ENCODE measurements around the gene RFT1.

The RFT1 gene

GRCh38 chr3:53080612-53081205 lies 49.5 kb downstream of the RFT1 start:
- no peak overlapping the region for H3K4me3 ChIP-seq (ENCODE audit: low read length)
- DNase-seq (ENCODE audit: low read depth): no peak
- TF ChIP-seq CTCF (conservative IDR thresholded peaks at IDR 0.05; ENCODE audit: low read depth, low read length): no peak

GRCh38 chr3:53079791-53080555 lies 50.3 kb downstream of the RFT1 start:
- DNase-seq (ENCODE audit: low read depth): no peak
- no peak overlapping the region for H3K4me3 ChIP-seq (ENCODE audit: low read length)
- no peak for TF ChIP-seq CTCF (conservative IDR thresholded peaks at IDR 0.05; ENCODE audit: low read depth, low read length)

GRCh38 chr3:53079147-53079546 lies 51.1 kb downstream of the RFT1 start:
- TF ChIP-seq CTCF (conservative IDR thresholded peaks at IDR 0.05; ENCODE audit: low read depth, low read length): no peak
- no peak for DNase-seq (ENCODE audit: low read depth)

GRCh38 chr3:53078656-53079055 lies 51.6 kb downstream of the RFT1 start:
- DNase-seq (ENCODE audit: low read depth): no peak
- no peak for TF ChIP-seq CTCF (conservative IDR thresholded peaks at IDR 0.05; ENCODE audit: low read depth, low read length)

More at GRCh38 chr3:53079147-53079546, 51.1 kb downstream of the RFT1 start:
- H3K4me3 ChIP-seq (ENCODE audit: low read length): no peak overlapping the region

GRCh38 chr3:53077476-53078220 lies 52.6 kb downstream of the RFT1 start:
- TF ChIP-seq CTCF (conservative IDR thresholded peaks at IDR 0.05; ENCODE audit: low read depth, low read length): no peak
- H3K4me3 ChIP-seq (ENCODE audit: low read length): no peak overlapping the region
- no peak for DNase-seq (ENCODE audit: low read depth)

More at GRCh38 chr3:53078656-53079055, 51.6 kb downstream of the RFT1 start:
- no peak overlapping the region for H3K4me3 ChIP-seq (ENCODE audit: low read length)

- DNase-seq (ENCODE audit: low read depth): no peak
- TF ChIP-seq CTCF (conservative IDR thresholded peaks at IDR 0.05; ENCODE audit: low read depth, low read length): no peak
- H3K4me3 ChIP-seq (ENCODE audit: low read length): no peak overlapping the region
These were observed 54.5 kb downstream of the RFT1 start for GRCh38 chr3:53075743-53076140.
